Measurements from ENCODE around the gene GTPBP10. TPM values are rescaled to one million over a fixed set of nuclear protein-coding genes. Genes with fewer than 3 reads are reported as not detected.

The GTPBP10 gene
- total RNA-seq, 2 donors from 2014 or later, result 3.6 to 20.8 TPM

DNA sequence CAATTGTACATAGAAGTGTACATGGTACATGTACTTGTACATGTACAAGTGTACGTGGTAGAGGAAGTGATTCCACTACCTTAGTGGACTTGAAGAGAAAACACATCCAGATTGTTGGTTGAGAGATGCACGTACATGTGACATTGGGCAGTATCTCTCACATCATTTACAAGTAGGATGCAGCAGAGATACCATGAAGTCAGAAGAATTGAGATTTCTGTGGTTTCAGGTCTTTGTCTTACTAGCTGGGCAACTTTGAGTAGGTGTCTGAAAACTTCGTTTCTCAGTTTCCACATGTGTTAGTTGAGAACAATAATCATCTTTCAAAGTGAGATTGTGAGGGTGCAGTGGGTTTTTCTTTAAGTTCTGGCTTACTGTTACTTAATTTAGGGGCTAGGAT is 78.2 kb downstream of the GTPBP10 start:
- H3K27me3 ChIP-seq, result no peaks in the 10 kb centered on the region

DNA sequence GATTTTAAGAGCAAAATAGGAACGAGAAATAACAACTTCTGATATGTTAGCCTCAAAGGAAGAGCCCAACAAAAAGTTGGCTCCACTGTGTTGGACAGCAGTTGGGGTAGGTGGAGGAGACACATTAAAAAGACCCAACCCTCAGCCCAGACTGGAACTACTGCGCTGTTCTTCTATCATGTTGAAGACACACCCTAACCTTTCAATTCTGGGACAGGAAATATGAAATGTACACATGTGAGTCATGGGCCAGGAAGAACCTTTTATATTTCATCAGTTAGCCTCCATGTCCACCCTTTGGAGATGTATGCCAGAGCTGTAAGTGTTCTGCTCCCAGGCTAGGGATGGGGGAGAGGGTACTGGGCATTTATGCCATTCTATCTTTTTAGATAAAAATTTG is 78.9 kb downstream of the GTPBP10 start:
- WGBS, 2 donors, result 83 to 88% methylated on average over 2 of the region's 2 CpGs
- TF ChIP-seq POLR2A (IDR thresholded peaks at IDR 0.05) (no peak), CTCF (IDR thresholded peaks at IDR 0.05) (no peak)
- H3K27ac ChIP-seq, result no peak overlapping the region
- H3K36me3 ChIP-seq (replicated peaks in 1 of 2; ENCODE audit: insufficient read depth in 1 of 2, low read depth in 2 of 2), result no peaks in the 10 kb centered on the region
- ATAC-seq, result no peak
- no peaks in the 10 kb centered on the region for H3K4me1 ChIP-seq
- no peaks in the 10 kb centered on the region for H3K27me3 ChIP-seq
- no peak overlapping the region for H3K4me3 ChIP-seq
- no peak for DNase-seq
- no peaks in the 10 kb centered on the region for H3K9me3 ChIP-seq
- intact Hi-C loops (cut with DNase I), result loop anchor here (10.0 kb wide), 1 partner anchor 261 kb away; no protein-coding TSS in a partner anchor

More for the DNA sequence above, 78.2 kb downstream of the GTPBP10 start:
- TF ChIP-seq CTCF (IDR thresholded peaks at IDR 0.05), result no peak
- no peak for TF ChIP-seq POLR2A (IDR thresholded peaks at IDR 0.05)
- WGBS, 2 donors, result 70 to 72% methylated on average over 3 of the region's 3 CpGs
- intact Hi-C loops (cut with DNase I), result loop anchor here (10.0 kb wide), 1 partner anchor 260 kb away; no protein-coding TSS in a partner anchor
- no peak for ATAC-seq
- Histone ChIP-seq H3K27ac (no peak overlapping the region), H3K4me3 (no peak overlapping the region), H3K9me3 (no peaks in the 10 kb centered on the region), H3K4me1 (no peaks in the 10 kb centered on the region), H3K36me3 (replicated peaks in 1 of 2; ENCODE audit: insufficient read depth in 1 of 2, low read depth in 2 of 2) (no peaks in the 10 kb centered on the region)
- no peak for DNase-seq

GRCh38 chr7:90430614-90431460 is 84.3 kb downstream of the GTPBP10 start:
- Histone ChIP-seq H3K4me3 (no peak overlapping the region), H3K27ac (no peak overlapping the region), H3K4me1 (no peaks in the 10 kb centered on the region), H3K27me3 (no peaks in the 10 kb centered on the region), H3K9me3 (no peaks in the 10 kb centered on the region), H3K36me3 (replicated peaks in 1 of 2; ENCODE audit: insufficient read depth in 1 of 2, low read depth in 2 of 2) (no peaks in the 10 kb centered on the region)
- WGBS, 2 donors, result 84 to 90% methylated on average over 6 of the region's 6 CpGs
- TF ChIP-seq CTCF (IDR thresholded peaks at IDR 0.05), result no peak
- no peak for TF ChIP-seq POLR2A (IDR thresholded peaks at IDR 0.05)
- intact Hi-C loops (cut with DNase I), result no loop called here
- ATAC-seq, result no peak
- DNase-seq, result no peak

GRCh38 chr7:90432752-90433151 is 86.2 kb downstream of the GTPBP10 start:
- Histone ChIP-seq H3K4me3 (no peak overlapping the region), H3K36me3 (replicated peaks in 1 of 2; ENCODE audit: insufficient read depth in 1 of 2, low read depth in 2 of 2) (no peaks in the 10 kb centered on the region), H3K27ac (no peak overlapping the region), H3K9me3 (no peaks in the 10 kb centered on the region), H3K27me3 (no peaks in the 10 kb centered on the region), H3K4me1 (no peaks in the 10 kb centered on the region)
- intact Hi-C loops (cut with DNase I), result no loop called here
- TF ChIP-seq POLR2A (IDR thresholded peaks at IDR 0.05) (no peak), CTCF (IDR thresholded peaks at IDR 0.05) (no peak)
- ATAC-seq (no peak), DNase-seq (no peak)
- 73 to 79% methylated on average over 9 to 10 of the region's 10 CpGs for WGBS, 2 donors

- Histone ChIP-seq H3K27me3 (no peaks in the 10 kb centered on the region), H3K4me3 (no peak overlapping the region), H3K9me3 (no peaks in the 10 kb centered on the region), H3K4me1 (no peaks in the 10 kb centered on the region), H3K27ac (no peak overlapping the region), H3K36me3 (replicated peaks in 1 of 2; ENCODE audit: insufficient read depth in 1 of 2, low read depth in 2 of 2) (no peaks in the 10 kb centered on the region)
- DNase-seq, result no peak
- intact Hi-C loops (cut with DNase I), result no loop called here
- TF ChIP-seq POLR2A (IDR thresholded peaks at IDR 0.05) (no peak), CTCF (IDR thresholded peaks at IDR 0.05) (no peak)
- no peak for ATAC-seq
- 95 to 97% methylated on average over 3 of the region's 3 CpGs for WGBS, 2 donors
Observed at GRCh38 chr7:90433221-90433620, 86.7 kb downstream of the GTPBP10 start.

Data from body of pancreas (tissue), 4 donors.